HL-60 (cell line): ENCODE data around the gene PHRF1.

Experiments used
- GABPA ChIP-seq: IDR thresholded peaks from 2 replicates; pipeline ENCODE4 v1.6.1; 2012; ENCODE audit warnings: low read depth
- POLR2AphosphoS5 ChIP-seq: IDR thresholded peaks from 2 replicates; pipeline ENCODE4 v1.6.1; 2012; ENCODE audit warnings: low read depth
- TF ChIP-seq, protein P1 (sequence below): IDR thresholded peaks from one replicate; pipeline ENCODE4 v1.5.1; 2011; ENCODE audit warnings: low read length, control low read depth, inconsistent platforms; ENCODE audit not compliant: insufficient read depth

DNA sequence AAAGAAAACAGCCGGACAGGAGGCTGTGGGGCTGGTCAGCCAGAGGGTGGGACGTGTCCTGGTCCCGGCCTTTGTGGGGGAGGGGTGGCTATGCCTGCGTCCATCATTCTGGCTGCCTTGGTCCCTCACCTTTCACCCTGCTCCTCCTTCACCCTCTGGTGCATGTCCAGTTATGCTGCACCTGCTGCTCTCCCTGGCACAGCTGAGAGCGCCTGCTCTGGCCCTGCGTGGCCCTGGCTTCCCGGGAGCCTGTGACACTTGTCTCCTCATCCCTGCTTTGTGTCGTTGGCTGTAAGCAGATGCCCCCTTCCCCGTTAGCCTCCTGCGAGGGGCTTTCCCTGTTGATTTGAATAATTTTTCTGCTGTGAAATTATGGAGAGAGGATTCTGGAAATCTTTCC lies 16.6 kb downstream of the PHRF1 start:
- TF ChIP-seq, protein P1, sequence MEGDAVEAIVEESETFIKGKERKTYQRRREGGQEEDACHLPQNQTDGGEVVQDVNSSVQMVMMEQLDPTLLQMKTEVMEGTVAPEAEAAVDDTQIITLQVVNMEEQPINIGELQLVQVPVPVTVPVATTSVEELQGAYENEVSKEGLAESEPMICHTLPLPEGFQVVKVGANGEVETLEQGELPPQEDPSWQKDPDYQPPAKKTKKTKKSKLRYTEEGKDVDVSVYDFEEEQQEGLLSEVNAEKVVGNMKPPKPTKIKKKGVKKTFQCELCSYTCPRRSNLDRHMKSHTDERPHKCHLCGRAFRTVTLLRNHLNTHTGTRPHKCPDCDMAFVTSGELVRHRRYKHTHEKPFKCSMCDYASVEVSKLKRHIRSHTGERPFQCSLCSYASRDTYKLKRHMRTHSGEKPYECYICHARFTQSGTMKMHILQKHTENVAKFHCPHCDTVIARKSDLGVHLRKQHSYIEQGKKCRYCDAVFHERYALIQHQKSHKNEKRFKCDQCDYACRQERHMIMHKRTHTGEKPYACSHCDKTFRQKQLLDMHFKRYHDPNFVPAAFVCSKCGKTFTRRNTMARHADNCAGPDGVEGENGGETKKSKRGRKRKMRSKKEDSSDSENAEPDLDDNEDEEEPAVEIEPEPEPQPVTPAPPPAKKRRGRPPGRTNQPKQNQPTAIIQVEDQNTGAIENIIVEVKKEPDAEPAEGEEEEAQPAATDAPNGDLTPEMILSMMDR, result no peak
- no peak for TF ChIP-seq GABPA
- TF ChIP-seq POLR2AphosphoS5, result no peak
